ENCODE results near the gene ARSB.

DNA sequence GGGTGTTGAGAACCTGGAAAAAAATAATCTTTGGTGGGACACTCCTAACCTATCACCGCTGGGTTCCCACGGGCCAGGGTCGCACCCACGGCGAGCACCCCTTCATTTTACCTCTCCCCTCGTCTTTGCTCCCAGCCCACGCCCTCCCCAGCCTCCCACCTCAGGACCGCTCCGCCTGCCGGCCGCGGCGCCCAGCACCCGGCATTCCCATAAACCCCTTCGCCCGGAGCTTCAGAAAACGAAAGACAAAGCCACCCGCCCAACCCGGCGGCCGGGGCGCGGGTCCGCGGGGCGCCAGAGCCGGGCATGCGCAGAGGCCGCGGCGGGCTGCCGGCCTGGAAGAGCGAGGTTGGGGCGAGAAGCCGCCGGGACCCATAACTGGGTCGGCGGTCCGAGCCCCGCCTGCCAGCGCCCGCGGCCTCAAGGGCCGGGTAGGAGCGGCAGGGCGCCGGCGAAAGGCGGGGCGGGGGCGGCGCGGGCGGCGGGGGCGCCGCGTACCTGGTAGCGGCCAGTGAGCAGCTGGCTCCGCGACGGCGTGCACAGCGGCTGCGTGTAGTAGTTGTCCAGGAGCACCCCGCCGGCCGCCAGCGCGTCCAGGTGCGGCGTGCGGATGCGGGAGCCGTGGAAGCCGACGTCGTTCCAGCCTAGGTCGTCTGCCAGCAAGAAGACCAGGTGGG lies 533 bp downstream of the ARSB start:
- no peak for TF ChIP-seq POLR2AphosphoS5 (IDR thresholded peaks at IDR 0.05)
- TF ChIP-seq, protein P1, sequence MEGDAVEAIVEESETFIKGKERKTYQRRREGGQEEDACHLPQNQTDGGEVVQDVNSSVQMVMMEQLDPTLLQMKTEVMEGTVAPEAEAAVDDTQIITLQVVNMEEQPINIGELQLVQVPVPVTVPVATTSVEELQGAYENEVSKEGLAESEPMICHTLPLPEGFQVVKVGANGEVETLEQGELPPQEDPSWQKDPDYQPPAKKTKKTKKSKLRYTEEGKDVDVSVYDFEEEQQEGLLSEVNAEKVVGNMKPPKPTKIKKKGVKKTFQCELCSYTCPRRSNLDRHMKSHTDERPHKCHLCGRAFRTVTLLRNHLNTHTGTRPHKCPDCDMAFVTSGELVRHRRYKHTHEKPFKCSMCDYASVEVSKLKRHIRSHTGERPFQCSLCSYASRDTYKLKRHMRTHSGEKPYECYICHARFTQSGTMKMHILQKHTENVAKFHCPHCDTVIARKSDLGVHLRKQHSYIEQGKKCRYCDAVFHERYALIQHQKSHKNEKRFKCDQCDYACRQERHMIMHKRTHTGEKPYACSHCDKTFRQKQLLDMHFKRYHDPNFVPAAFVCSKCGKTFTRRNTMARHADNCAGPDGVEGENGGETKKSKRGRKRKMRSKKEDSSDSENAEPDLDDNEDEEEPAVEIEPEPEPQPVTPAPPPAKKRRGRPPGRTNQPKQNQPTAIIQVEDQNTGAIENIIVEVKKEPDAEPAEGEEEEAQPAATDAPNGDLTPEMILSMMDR (IDR thresholded peaks at IDR 0.05): peak in 2 of 3 donors; percentile 37 to 44

Data from breast epithelium (tissue), 3 donors.